DOHH2 (cell line): ENCODE data around the gene PIP4K2A.

Source experiments
- CTCF ChIP-seq: fragments of 200-600 bp; sonication (generic); IDR thresholded peaks from one replicate; pipeline ENCODE4 v1.5.1; 2014; ENCODE audit warnings: antibody characterized with exemption, mild to moderate bottlenecking, low read depth, low read length; ENCODE audit not compliant: poor library complexity, severe bottlenecking
- EZH2phosphoT487 ChIP-seq: fragments of 200-600 bp; sonication (generic); IDR thresholded peaks from 2 replicates; pipeline ENCODE4 v1.6.1; 2017; ENCODE audit warnings: borderline replicate concordance, mild to moderate bottlenecking, antibody characterized with exemption, low read length, moderate library complexity, mixed read lengths

GRCh38 chr10:22634606-22635459 is 79.5 kb downstream of the PIP4K2A start:
- TF ChIP-seq EZH2phosphoT487 (no peak), CTCF (no peak)
